ENCODE results near the gene SSTR1.

The SSTR1 gene

DNA sequence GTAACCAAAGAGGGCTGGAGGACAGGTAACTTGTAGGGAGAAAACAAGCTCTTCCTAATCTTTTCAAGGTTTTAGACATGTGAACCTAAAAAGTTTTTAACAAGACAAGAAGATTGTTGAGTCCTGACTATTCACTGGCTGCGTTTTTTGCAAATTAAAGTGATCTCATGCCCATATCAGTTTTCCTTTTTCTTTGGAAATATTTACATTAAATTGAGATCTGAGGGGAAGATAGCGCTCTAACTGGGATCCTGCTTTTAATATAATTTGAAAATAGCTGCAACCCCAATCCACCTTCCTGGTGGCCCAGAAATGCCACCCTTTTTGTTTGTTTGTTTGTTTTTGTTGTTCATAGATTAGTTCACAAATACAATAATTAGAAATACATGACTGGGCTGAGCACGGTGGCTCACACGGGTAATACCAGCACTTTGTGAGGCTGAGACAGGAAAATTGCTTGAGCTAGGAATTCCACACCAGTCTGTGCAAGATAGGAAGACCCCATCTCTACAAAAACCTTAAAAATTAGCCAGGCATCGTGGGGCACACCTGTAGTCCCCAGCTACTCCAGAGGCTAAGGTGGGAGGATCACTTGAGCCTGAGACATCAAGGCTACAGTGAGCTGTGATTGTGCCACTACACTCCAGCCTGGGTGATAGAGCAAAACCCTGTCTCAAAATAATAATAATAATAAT, 2.4 kb upstream of the SSTR1 start:
- Histone ChIP-seq H3K79me2 (ENCODE audit: insufficient read depth, low read length) (no peaks in the 10 kb centered on the region), H3K27me3 (ENCODE audit: low read length) (no peaks in the 10 kb centered on the region), H3K4me3 (ENCODE audit: insufficient read depth, low read length, poor library complexity, severe bottlenecking) (no peak overlapping the region), H3K4me2 (ENCODE audit: low read depth, low read length, poor library complexity, severe bottlenecking) (no peak overlapping the region), H3K9me2 (replicated peaks; ENCODE audit: insufficient read depth, low read length) (no peaks in the 10 kb centered on the region; the same call in 1 of the 2 replicates), H3K9me3 (ENCODE audit: insufficient read depth, low read length) (peaks cover 9% of the 10 kb centered on the region; the same call in 1 of the 2 replicates), H3F3A (ENCODE audit: insufficient read depth) (no peaks in the 10 kb centered on the region), H3K36me3 (ENCODE audit: low read length) (no peaks in the 10 kb centered on the region), H3K9ac (ENCODE audit: low read length) (no peak overlapping the region), H2AFZ (ENCODE audit: low read depth, low read length, severe bottlenecking) (no peak overlapping the region), H3K27ac (ENCODE audit: low read depth, low read length) (no peak overlapping the region), H4K20me1 (ENCODE audit: low read depth, low read length) (no peaks in the 10 kb centered on the region)
- TF ChIP-seq EZH2phosphoT487 (conservative IDR thresholded peaks at IDR 0.05; ENCODE audit: low read length) = no peak
- TF ChIP-seq, protein P1, sequence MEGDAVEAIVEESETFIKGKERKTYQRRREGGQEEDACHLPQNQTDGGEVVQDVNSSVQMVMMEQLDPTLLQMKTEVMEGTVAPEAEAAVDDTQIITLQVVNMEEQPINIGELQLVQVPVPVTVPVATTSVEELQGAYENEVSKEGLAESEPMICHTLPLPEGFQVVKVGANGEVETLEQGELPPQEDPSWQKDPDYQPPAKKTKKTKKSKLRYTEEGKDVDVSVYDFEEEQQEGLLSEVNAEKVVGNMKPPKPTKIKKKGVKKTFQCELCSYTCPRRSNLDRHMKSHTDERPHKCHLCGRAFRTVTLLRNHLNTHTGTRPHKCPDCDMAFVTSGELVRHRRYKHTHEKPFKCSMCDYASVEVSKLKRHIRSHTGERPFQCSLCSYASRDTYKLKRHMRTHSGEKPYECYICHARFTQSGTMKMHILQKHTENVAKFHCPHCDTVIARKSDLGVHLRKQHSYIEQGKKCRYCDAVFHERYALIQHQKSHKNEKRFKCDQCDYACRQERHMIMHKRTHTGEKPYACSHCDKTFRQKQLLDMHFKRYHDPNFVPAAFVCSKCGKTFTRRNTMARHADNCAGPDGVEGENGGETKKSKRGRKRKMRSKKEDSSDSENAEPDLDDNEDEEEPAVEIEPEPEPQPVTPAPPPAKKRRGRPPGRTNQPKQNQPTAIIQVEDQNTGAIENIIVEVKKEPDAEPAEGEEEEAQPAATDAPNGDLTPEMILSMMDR (IDR thresholded peaks at IDR 0.05; ENCODE audit: insufficient read depth, low read length, poor library complexity, severe bottlenecking) = no peak

DNA sequence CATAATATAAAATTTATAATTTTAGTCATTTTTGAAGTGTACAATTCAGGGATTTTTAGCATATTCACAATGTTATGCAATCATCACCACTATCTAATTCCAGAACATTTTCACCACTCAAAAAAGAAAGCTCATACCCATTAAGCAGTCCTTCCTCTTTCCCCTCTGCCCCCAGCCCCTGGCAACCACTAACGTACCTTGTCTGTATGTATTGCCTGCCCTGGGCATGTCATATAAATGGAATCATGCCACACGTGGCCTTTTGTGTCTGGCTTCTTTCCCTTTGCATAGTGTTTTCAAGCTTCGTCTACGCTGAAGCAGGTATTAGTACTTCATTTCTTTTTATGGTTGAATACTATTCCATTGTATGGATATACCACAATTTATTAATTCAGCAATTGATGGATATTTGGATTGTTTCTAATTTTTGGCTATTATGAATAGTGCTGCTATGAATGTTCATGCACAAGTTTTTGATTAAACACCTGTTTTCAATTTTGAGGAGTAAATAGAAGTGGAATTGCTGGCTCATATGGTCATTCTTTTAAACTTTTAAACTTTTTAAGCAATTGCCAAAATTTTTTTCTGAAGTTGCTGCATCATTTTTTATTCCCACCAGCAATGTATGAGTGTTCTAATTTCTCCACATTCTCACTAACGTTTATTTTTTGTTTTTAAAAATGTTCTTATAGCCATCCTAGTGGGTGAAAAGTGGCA, 1.6 kb upstream of the SSTR1 start:
- Histone ChIP-seq H3K9ac (ENCODE audit: low read length) (no peak overlapping the region), H2AFZ (ENCODE audit: low read depth, low read length, severe bottlenecking) (no peak overlapping the region), H3K27me3 (ENCODE audit: low read length) (no peaks in the 10 kb centered on the region), H3K4me2 (ENCODE audit: low read depth, low read length, poor library complexity, severe bottlenecking) (no peak overlapping the region), H3F3A (ENCODE audit: insufficient read depth) (no peaks in the 10 kb centered on the region), H3K79me2 (ENCODE audit: insufficient read depth, low read length) (no peaks in the 10 kb centered on the region), H3K36me3 (ENCODE audit: low read length) (no peaks in the 10 kb centered on the region), H3K9me3 (ENCODE audit: insufficient read depth, low read length) (peaks cover 9% of the 10 kb centered on the region; the same call in 1 of the 2 replicates), H4K20me1 (ENCODE audit: low read depth, low read length) (no peaks in the 10 kb centered on the region), H3K4me3 (ENCODE audit: insufficient read depth, low read length, poor library complexity, severe bottlenecking) (no peak overlapping the region), H3K27ac (ENCODE audit: low read depth, low read length) (no peak overlapping the region), H3K9me2 (replicated peaks; ENCODE audit: insufficient read depth, low read length) (no peaks in the 10 kb centered on the region; the same call in 1 of the 2 replicates)
- TF ChIP-seq, protein P1 (IDR thresholded peaks at IDR 0.05; ENCODE audit: insufficient read depth, low read length, poor library complexity, severe bottlenecking) = no peak

DNA sequence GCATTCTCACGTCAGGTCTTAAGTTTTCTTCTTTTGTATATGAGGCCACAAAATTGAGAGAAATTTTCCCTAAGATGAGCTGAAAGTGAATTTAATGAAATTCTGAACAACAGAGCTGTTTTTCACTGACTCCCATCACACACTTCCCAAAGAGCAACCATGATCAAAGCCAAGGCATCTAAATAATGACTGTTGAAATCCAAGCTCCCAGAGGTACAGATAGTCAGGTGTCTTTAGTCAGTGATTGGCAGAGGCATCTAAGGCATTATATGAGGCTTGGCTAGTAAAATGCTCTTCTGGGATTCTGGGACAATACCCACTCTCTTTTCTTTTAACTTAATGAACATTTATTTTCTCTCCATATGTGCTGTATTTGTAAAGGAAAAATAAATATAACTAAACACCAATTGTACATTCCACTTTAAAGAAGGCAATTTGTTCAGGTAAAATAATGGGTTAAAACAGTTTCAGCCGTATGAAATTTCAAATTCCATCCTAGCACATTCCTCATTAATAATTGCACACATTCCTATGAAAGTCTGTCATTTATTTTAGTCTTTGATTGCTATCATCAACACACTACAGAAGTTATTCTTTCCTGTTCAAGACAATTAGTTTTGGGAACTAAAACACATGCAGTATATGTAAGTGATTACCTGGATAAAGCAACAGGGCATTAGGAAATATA, 871 bp upstream of the SSTR1 start:
- TF ChIP-seq, protein P1 (IDR thresholded peaks at IDR 0.05; ENCODE audit: insufficient read depth, low read length, poor library complexity, severe bottlenecking) = no peak
- TF ChIP-seq EZH2phosphoT487 (conservative IDR thresholded peaks at IDR 0.05; ENCODE audit: low read length) = no peak
- Histone ChIP-seq H3K36me3 (ENCODE audit: low read length) (no peaks in the 10 kb centered on the region), H3F3A (ENCODE audit: insufficient read depth) (no peaks in the 10 kb centered on the region), H3K27me3 (ENCODE audit: low read length) (no peaks in the 10 kb centered on the region), H2AFZ (ENCODE audit: low read depth, low read length, severe bottlenecking) (no peak overlapping the region), H3K9me2 (replicated peaks; ENCODE audit: insufficient read depth, low read length) (no peaks in the 10 kb centered on the region; the same call in 1 of the 2 replicates), H3K27ac (ENCODE audit: low read depth, low read length) (no peak overlapping the region), H4K20me1 (ENCODE audit: low read depth, low read length) (no peaks in the 10 kb centered on the region), H3K9me3 (ENCODE audit: insufficient read depth, low read length) (peaks cover 9% of the 10 kb centered on the region; the same call in 1 of the 2 replicates), H3K9ac (ENCODE audit: low read length) (no peak overlapping the region), H3K4me2 (ENCODE audit: low read depth, low read length, poor library complexity, severe bottlenecking) (no peak overlapping the region), H3K4me3 (ENCODE audit: insufficient read depth, low read length, poor library complexity, severe bottlenecking) (no peak overlapping the region), H3K79me2 (ENCODE audit: insufficient read depth, low read length) (no peaks in the 10 kb centered on the region)
